HepG2 (cell line): Measurements from ENCODE around the gene ANKK1. TPM values are rescaled to one million over a fixed set of nuclear protein-coding genes. Genes with fewer than 3 reads are reported as not detected.

Source experiments
- ATAC-seq: fragments of 200-7000 bp; cut with Tn5 transposase; 3 replicates; pipeline ENCODE4 v1.9.1; 2020; ENCODE audit warnings: mild to moderate bottlenecking, moderate library complexity
- BruUV-seq: library from RNA; stranded (reverse); fragments of 400-500 nt; replicated peaks from 2 replicates; lab custom pipeline; 2021; lab: Mats Ljungman, UMichigan
- CTCF ChIA-PET: fragments of 300-600 bp; formaldehyde crosslinking; extraction: SDS; loops from one replicate; lab custom pipeline; 2021; ENCODE audit warnings: low total read pairs, inconsistent platforms, low intra/inter-chr PET ratio; lab: Yijun Ruan, JAX
- POLR2A ChIA-PET: fragments of 350-600 bp; sonication (Branson Sonifier 250); formaldehyde crosslinking; loops from one replicate; lab custom pipeline; 2020; ENCODE audit warnings: antibody characterized with exemption, inconsistent platforms; lab: Yijun Ruan, JAX
- DNase-seq: peaks from one replicate; pipeline ENCODE4 v3.0.0-alpha.2; 2015; ENCODE audit warnings: low spot score
- FAIRE-seq: peaks from 3 replicates; lab custom pipeline; 2011; peaks lifted over from hg19 to GRCh38; lab: Jason Lieb, UNC
- H2AFZ ChIP-seq: one replicate; pipeline ENCODE4 v1.6.1; 2011; ENCODE audit warnings: low read length, inconsistent platforms
- H3K27ac ChIP-seq: fragments of 300-600 bp; 3 replicates; pipeline ENCODE4 v1.8.0; 2011; ENCODE audit warnings: mixed run types, mild to moderate bottlenecking, mixed read lengths, low read length, inconsistent platforms; ENCODE audit not compliant: insufficient read depth; ENCODE audit errors: extremely low read length
- H3K27me3 ChIP-seq, 2 experiments: fragments of 200-600 bp in 1 of 2; 2 replicates in 1 of 2; 3 replicates in 1 of 2; pipeline versions ENCODE4 v1.6.0 to v1.8.0; 2011; ENCODE audit warnings: low read length in 2 of 2, mild to moderate bottlenecking in 2 of 2, moderate library complexity in 2 of 2, inconsistent platforms in 1 of 2; ENCODE audit not compliant: insufficient read depth in 2 of 2, control insufficient read depth in 1 of 2
- H3K36me3 ChIP-seq, 2 experiments: fragments of 200-600 bp in 1 of 2; replicated peaks in 1 of 2; 2 replicates in 1 of 2; 3 replicates in 1 of 2; pipeline versions ENCODE4 v1.5.1 to v1.8.0; 2011; ENCODE audit warnings: low read length in 2 of 2, inconsistent platforms in 1 of 2; ENCODE audit not compliant: insufficient read depth in 2 of 2, control insufficient read depth in 1 of 2
- H3K4me1 ChIP-seq: 2 replicates; pipeline ENCODE4 v1.5.1; 2012; ENCODE audit warnings: low read length, inconsistent platforms; ENCODE audit not compliant: insufficient read depth
- H3K4me2 ChIP-seq: 2 replicates; pipeline ENCODE4 v1.6.0; 2011; ENCODE audit warnings: low read depth, low read length, inconsistent platforms
- H3K4me3 ChIP-seq, 3 experiments: fragments of 200-600 bp in 1 of 3; sonication (generic), shearing (Covaris generic) in 1 of 3; replicated peaks in 1 of 3; 2 replicates each; pipeline ENCODE4 v1.5.1; 2011 to 2016; ENCODE audit warnings: low read length in 3 of 3, inconsistent platforms in 2 of 3, low read depth in 2 of 3, mild to moderate bottlenecking in 2 of 3, control low read depth in 1 of 3, mixed read lengths in 1 of 3; ENCODE audit not compliant: insufficient read depth in 1 of 3
- H3K79me2 ChIP-seq: one replicate; pipeline ENCODE4 v1.6.1; 2011; ENCODE audit warnings: low read length, inconsistent platforms; ENCODE audit not compliant: insufficient read depth
- H3K9ac ChIP-seq: 2 replicates; pipeline ENCODE4 v1.6.0; 2011; ENCODE audit warnings: mild to moderate bottlenecking, low read depth, low read length, inconsistent platforms; ENCODE audit not compliant: insufficient read depth
- H3K9me3 ChIP-seq: 2 replicates; pipeline ENCODE4 v1.5.1; 2012; ENCODE audit warnings: mild to moderate bottlenecking, low read length
- H4K20me1 ChIP-seq: 2 replicates; pipeline ENCODE4 v1.6.0; 2011; ENCODE audit warnings: inconsistent platforms, mild to moderate bottlenecking, low read length, moderate library complexity; ENCODE audit not compliant: insufficient read depth
- ASH2L ChIP-seq: fragments of 300-600, 200-600 bp; sonication (generic); IDR thresholded peaks from 2 replicates; pipeline ENCODE4 v1.7.0; 2017; ENCODE audit warnings: low read depth, mild to moderate bottlenecking, moderate library complexity, mixed read lengths, low read length; ENCODE audit not compliant: insufficient read length
- DMAP1 ChIP-seq: IDR thresholded peaks from 2 replicates; pipeline ENCODE4 v1.6.1; 2016
- EHMT2 ChIP-seq: fragments of 200-600 bp; sonication (generic); IDR thresholded peaks from 2 replicates; pipeline ENCODE4 v1.7.0; 2017; ENCODE audit warnings: antibody characterized with exemption, low read depth, low read length, borderline replicate concordance
- FOXM1 ChIP-seq: sonication (generic); formaldehyde crosslinking; IDR thresholded peaks from 2 replicates; pipeline ENCODE4 v1.5.0; 2020; ENCODE audit warnings: missing genetic modification reagents
- MAFG ChIP-seq: sonication (generic); formaldehyde crosslinking; IDR thresholded peaks from 2 replicates; pipeline ENCODE4 v1.5.1; 2020; ENCODE audit warnings: mild to moderate bottlenecking, missing genetic modification reagents
- MZF1 ChIP-seq: sonication (generic); formaldehyde crosslinking; IDR thresholded peaks from 2 replicates; pipeline ENCODE4 v1.8.1; 2023; ENCODE audit warnings: mild to moderate bottlenecking, missing genetic modification reagents, borderline replicate concordance
- PLSCR1 ChIP-seq: sonication (generic); formaldehyde crosslinking; IDR thresholded peaks from 2 replicates; pipeline ENCODE4 v1.5.0; 2020; ENCODE audit warnings: missing genetic modification reagents, mild to moderate bottlenecking, borderline replicate concordance
- RFXANK ChIP-seq: IDR thresholded peaks from 2 replicates; pipeline ENCODE4 v1.6.1; 2016
- SPEN ChIP-seq: sonication (generic); formaldehyde crosslinking; IDR thresholded peaks from 2 replicates; pipeline ENCODE4 v1.5.1; 2020; ENCODE audit warnings: low read depth, mild to moderate bottlenecking, missing genetic modification reagents
- TEAD3 ChIP-seq: optimal IDR thresholded peaks from 2 replicates; pipeline ENCODE3; 2016; ENCODE audit warnings: borderline replicate concordance
- TFDP2 ChIP-seq: sonication (generic); formaldehyde crosslinking; IDR thresholded peaks from 2 replicates; pipeline ENCODE4 v1.4.0; 2020; ENCODE audit warnings: missing genetic modification reagents
- ZBTB20 ChIP-seq: sonication (generic); formaldehyde crosslinking; IDR thresholded peaks from 2 replicates; pipeline ENCODE4 v1.8.1; 2023; ENCODE audit warnings: missing genetic modification reagents, low read depth, mild to moderate bottlenecking, borderline replicate concordance
- ZNF234 ChIP-seq: sonication (generic); formaldehyde crosslinking; conservative IDR thresholded peaks from 2 replicates; pipeline ENCODE4 v1.5.1; 2020; ENCODE audit warnings: mild to moderate bottlenecking, missing genetic modification reagents
- ZNF503 ChIP-seq: sonication (generic); formaldehyde crosslinking; IDR thresholded peaks from 2 replicates; pipeline ENCODE4 v1.4.0; 2020; ENCODE audit warnings: missing genetic modification reagents
- ZNF740 ChIP-seq: sonication (generic); formaldehyde crosslinking; IDR thresholded peaks from 2 replicates; pipeline ENCODE4 v1.4.0; 2020; ENCODE audit warnings: missing genetic modification reagents
- WGBS: methylation state at CpG from one replicate; pipeline ENCODE4 v1.1.6; 2017; ENCODE audit warnings: low lambda C conversion rate; 5-methylcytosine and 5-hydroxymethylcytosine counted together
- in situ Hi-C: cut with HindIII; loops from 2 replicates; pipeline ENCODE4 v1.10.0; 2017; ENCODE audit warnings: low pct_unique_long_range_greater_than_20kb; ENCODE audit not compliant: extremely low pct_ligation_motif_present
- intact Hi-C: fragments of 100-400 bp; cut with micrococcal nuclease; formaldehyde crosslinking; loops from one replicate; pipeline ENCODE4 v1.10.0; 2022; ENCODE audit not compliant: unreplicated experiment
- polyA plus RNA-seq, 8 experiments: library from polyadenylated mRNA; depleted of rRNA in 3 of 8; stranded (reverse) in 7 of 8; unstranded in 1 of 8; fragments of >200 nt; fragmentation: Illumina TruSeq in 4 of 8; extraction: Trizol in 4 of 8; gene quantifications; 2 replicates each; pipeline versions ENCODE4 v1.2.1 to v1.2.3, GENCODE V29; 2011 to 2016; ENCODE audit warnings: low read depth in 4 of 8, missing spikeins in 1 of 8, mixed read lengths in 1 of 8; ENCODE audit not compliant: insufficient read depth in 1 of 8
- total RNA-seq, 5 experiments: library from RNA; depleted of rRNA; stranded (reverse); fragments of >200 nt; fragmentation: Illumina TruSeq; extraction: Trizol; gene quantifications; 2 replicates each; pipeline ENCODE4 v1.2.3, GENCODE V29; 2016; ENCODE audit warnings: low read depth in 1 of 5

ANKK1 gene
- total and polyA plus RNA-seq, 2 of the 13 experiments (the other 11 are each of a cell fraction or from before 2014, with no cell fraction given) = 0.04 to 0.22 TPM

DNA sequence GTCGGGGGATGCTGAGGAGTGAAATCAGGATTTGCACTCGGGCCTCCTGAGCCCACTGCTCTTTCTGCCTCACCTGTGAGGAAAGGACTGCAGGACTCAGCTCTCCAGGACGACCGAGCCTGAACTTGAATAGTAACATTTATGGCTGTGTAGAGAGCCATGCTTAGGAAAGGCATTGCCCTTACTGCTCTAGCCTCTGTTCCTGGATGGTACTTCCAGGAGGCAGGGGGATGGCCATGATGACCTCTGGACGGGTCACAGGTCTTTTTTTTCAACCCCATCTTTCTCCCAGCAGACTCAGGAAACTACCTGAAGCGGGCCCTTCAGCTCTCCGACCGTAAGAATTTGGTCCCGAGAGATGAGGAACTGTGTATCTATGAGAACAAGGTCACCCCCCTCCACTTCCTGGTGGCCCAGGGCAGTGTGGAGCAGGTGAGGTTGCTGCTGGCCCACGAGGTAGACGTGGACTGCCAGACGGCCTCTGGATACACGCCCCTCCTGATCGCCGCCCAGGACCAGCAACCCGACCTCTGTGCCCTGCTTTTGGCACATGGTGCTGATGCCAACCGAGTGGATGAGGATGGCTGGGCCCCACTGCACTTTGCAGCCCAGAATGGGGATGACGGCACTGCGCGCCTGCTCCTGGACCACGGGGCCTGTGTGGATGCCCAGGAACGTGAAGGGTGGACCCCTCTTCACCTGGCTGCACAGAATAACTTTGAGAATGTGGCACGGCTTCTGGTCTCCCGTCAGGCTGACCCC is 11.3 kb downstream of the ANKK1 start:
- no TSS peak for BruUV-seq
- H3K79me2 ChIP-seq = no peaks in the 10 kb centered on the region
- in situ Hi-C loops (no loop called here), intact Hi-C loops (no loop called here)
- no peak for TF ChIP-seq RFXANK (CRISPR knock-in tag)
- TF ChIP-seq TFDP2 (CRISPR knock-in tag) = no peak
- no peak for TF ChIP-seq EHMT2
- no peak for TF ChIP-seq SPEN
- no peak for TF ChIP-seq ZNF234
- TF ChIP-seq TEAD3 (CRISPR knock-in tag) = no peak
- TF ChIP-seq ZNF503 (CRISPR knock-in tag) = no peak
- no peak for TF ChIP-seq ZNF740 (CRISPR knock-in tag)
- no peak for TF ChIP-seq PLSCR1 (CRISPR knock-in tag)
- no peak for TF ChIP-seq ZBTB20 (CRISPR knock-in tag)
- TF ChIP-seq ASH2L = no peak
- TF ChIP-seq MAFG = no peak
- TF ChIP-seq DMAP1 = no peak
- no peak for TF ChIP-seq FOXM1 (CRISPR knock-in tag)
- no peak for TF ChIP-seq MZF1 (CRISPR knock-in tag)
- ChIA-PET CTCF (no interaction called here), POLR2A (no interaction called here)
- ATAC-seq = no peak
- H3K9me3 ChIP-seq = no peaks in the 10 kb centered on the region
- H2AFZ ChIP-seq = no peak overlapping the region
- H3K4me2 ChIP-seq = no peak overlapping the region
- no peaks in the 10 kb centered on the region for H3K4me1 ChIP-seq
- DNase-seq = no peak
- H3K36me3 ChIP-seq = no peaks in the 10 kb centered on the region
- H4K20me1 ChIP-seq = no peaks in the 10 kb centered on the region
- 18% methylated on average over 15 of the region's 24 CpGs for WGBS
- no peak overlapping the region for H3K9ac ChIP-seq
- H3K4me3 ChIP-seq = no peak overlapping the region
- H3K27me3 ChIP-seq = peaks cover 4 to 15% of the 10 kb centered on the region in 2 experiments; a peak in 4 of 5 replicates
- H3K27ac ChIP-seq = no peak overlapping the region
- FAIRE-seq = no peak
